Inflammatory macrophage (primary cell): Measurements from ENCODE around the gene SHC2.
"Not testable (repeated sequence)": the region's sequence is repeated elsewhere in the genome, so short reads cannot be mapped to it uniquely, and the experiment has no call there.

Experiments
- DNase-seq, 2 donors: peaks; one replicate each; pipeline ENCODE4 v3.0.0-alpha.2; 2020 to 2022

The SHC2 gene

DNA sequence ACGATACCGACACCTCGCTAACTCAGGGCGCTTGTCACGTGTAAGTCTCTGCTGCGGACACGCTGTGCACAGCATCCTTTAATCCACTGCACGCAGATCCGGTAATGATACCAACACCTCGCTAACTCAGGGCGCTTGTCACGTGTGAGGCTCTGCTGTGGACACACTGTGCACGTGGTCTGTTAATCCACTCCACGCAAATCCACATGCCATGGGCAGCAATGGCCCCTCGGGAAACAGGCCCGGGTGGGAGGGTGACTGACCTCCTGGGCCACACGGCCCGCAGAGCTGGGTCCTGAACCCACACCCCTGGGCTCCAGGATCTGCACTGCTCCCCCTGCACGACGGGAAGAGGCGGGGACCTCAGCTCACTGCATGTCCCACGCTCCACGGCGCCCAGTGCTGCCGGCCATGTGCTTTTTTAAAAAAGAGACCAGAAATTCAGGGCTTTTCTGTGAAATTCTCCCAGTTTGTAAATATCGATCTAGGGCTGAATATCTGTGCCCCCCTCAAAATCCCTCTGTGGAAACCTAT, 16.1 kb downstream of the SHC2 start:
- no peak for DNase-seq

DNA sequence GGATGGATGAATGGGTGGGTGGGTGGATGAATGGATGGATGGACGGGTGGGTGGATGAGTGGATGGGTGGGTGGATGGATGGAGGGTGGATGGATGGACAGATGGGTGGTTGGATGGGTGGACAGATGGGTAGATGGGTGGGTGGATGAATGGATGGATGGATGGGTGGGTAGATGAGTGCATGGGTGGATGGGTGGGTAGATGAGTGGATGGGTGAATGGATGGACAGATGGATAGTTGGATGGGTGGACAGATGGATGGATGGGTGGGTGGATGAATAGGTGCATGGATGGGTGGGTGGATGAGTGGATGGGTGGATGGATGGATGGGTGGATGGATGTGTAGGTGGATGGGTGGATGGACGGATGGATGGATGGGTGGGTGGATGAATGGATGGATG, 17.8 kb downstream of the SHC2 start:
- DNase-seq, result no peak

DNA sequence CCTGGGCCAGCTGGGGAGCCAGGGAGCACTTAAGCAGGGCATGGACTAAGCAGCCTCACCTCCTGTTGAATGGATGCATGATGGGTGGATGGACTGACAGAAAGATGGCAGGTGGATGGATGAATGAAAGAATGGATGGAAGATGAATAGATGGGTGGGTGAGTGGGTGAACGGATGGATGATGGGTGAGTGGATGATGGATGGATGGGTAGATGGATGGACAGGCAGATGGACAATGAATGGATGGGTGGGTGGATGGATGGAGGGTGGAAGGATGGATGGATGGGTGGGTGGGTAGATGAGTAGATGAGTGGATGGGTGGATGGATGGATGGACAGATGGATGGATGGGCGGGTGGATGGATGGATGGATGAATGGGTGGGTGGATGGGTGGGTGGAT, 18.7 kb downstream of the SHC2 start:
- DNase-seq, result no peak

DNA sequence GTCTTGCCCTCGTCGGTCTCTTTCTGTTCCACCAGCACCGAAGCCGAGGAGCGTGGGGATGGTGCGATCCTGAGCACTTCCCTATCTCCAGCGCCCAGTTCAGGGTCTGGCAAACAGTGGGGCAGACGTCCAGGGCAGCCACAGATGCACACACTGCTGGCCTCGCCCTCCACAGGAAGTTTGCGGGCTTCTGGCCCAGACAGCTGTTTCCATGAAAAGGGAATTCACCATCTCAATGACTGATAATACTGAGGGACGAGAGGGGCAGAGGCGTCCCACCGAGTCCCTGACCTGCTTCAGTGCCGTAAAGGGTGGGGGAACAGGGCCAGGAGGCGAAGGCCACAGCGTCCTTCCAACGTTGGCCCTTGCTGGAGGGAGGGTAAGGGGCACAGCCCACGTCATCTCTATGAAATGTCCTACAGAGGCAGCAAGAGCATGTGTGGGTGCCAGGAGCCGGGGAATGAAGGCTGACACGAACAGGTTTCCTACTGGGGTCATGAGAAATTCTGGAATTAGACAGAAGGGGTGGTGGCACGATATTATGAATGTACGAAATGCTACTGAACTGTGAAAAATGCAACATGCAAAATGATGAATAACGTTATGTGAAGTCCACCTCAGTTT, 19.5 kb downstream of the SHC2 start:
- no peak for DNase-seq

DNA sequence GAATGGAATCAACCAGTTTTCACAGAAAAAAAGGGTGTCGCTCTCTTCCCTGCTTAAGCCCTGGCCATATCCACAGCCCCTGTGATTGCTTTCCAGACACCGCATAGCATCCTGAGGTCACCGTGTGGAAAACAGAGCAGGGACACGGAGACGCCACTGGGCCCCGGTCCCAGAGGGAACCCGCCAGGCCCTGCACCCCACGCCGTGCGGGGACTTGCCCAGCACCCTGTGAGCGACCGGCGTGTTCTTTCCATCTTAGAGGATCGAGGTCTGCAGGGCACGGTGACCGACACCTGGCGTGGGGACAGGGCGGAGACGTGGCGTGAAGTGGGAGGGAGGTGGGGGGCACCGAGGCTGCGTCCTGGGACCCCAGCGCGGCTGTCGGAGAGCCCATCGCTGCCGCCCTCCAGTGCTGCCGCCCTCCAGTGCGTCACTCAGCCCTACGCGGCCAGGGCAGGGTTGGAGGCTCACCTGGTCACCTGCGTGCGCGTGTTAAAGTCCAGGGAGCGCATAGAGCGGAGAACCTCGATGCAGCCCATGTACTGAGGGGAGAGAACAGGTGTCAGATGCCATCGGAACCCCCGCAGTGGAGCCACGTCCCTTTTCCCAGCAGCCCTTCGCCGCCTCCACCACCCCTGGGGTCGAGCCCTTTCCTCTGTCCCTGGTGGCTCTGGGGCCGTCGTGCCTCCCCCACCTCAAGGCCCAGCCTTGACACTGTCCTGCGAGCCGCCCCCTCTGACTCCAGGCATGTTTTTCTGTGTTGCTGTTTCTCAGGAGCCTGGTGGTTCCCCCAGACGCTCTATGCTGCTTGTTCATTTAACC, 20.2 kb downstream of the SHC2 start:
- DNase-seq, result no peak

DNA sequence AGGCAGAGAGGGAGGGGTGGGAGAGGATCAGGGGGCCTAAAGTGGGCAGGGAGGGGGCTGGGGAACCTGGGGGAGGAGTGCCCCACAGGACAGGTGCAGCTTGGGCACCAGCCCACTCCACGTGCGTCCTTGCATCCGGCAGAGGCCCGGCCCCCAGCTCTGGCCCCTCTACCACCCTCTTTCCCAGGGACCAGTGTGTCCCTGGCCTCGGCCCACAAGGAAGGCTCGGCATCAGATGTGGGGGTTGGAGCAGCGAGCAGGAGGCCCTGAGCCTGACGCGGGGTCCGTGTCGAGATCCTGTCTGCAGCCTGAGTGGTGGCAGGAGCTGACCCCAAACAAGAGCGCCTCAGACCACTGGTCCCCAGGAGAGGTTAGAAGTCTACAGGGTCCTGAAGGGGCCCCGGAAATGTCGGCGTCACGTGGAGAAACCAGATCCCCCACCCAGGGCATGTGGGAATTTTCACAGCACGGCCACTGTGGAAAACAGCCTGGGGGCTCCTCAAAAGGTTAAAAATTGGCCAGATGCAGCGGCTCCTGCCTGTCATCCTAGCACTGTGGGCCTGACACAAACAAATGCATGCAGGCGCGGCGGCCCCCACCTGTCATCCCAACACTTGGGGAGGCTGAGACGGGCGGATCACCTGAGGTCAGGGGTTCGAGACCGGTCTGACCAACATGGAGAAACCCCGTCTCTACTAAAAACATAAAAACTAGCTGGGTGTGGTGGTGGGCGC, 21.5 kb downstream of the SHC2 start:
- no peak for DNase-seq

DNA sequence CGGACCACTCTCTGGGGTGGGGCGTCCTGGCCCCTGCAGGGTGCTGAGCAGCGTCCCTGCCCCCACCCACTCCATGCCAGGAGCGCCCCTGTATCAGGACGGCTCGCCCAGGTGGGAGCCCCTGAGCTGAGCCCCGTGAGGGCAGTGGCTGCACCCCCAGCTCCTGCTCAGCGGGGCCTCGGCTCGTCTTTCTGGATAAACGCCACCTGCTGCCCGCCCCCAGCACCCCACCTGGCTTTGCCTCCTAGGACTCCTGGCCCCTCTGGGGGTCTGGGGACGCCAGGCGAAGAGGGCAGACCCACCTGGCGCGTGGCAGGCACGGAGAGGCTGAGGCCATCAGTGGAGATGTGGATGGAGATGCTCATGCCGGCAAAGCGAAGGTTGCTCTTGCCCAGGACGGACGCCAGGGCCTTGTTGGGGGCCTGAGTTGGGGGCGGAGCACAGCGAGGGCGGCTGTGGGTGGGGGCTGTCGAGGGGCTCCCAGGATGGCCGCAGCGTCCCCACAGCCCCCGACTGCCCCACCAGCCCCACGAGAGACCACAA, 22.3 kb downstream of the SHC2 start:
- no peak for DNase-seq

DNA sequence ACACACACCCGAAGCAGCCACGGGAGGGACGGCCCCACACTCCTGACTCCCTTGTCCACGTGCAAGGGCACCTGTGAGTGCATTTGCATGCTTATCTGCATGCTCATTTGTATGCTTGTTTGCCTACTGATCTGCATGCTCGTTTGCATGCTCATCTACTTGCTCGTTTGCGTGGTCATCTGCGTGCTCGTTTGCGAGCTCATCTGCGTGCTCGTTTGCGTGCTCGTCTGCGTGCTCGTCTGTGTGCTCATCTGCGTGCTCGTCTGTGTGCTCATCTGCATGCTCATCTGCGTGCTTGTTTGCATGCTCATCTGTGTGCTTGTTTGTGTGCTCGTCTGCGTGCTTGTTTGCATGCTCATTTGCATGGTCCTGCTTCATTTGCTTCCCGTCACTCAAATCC, 23.8 kb downstream of the SHC2 start:
- DNase-seq, result no peak

DNA sequence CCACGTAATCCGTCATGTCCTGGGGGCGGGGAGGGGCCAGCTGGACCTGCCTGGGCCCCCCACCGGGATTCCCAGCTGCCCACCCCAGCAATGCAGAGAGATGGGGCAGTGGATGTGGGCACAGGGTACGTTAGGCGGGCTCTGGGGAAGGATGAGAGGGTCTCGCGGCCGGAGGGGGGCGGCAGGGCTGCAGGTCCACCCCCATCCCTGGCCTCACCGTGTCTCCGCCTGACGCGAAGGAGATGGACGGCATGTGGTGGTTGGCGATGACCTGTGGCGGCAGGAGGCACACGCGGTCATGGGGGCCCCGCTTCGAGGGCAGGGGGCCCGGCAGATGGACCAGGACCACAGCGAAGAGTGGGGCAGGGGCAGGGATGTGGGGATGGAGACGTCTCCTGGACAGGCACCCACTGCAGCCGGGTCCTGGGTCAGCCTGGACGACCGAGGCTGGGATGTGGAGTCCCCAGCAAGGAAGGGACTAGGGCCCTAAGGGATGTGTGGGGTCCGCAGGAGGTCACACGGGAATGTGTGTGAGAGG, 24.4 kb downstream of the SHC2 start:
- DNase-seq, result no peak

DNA sequence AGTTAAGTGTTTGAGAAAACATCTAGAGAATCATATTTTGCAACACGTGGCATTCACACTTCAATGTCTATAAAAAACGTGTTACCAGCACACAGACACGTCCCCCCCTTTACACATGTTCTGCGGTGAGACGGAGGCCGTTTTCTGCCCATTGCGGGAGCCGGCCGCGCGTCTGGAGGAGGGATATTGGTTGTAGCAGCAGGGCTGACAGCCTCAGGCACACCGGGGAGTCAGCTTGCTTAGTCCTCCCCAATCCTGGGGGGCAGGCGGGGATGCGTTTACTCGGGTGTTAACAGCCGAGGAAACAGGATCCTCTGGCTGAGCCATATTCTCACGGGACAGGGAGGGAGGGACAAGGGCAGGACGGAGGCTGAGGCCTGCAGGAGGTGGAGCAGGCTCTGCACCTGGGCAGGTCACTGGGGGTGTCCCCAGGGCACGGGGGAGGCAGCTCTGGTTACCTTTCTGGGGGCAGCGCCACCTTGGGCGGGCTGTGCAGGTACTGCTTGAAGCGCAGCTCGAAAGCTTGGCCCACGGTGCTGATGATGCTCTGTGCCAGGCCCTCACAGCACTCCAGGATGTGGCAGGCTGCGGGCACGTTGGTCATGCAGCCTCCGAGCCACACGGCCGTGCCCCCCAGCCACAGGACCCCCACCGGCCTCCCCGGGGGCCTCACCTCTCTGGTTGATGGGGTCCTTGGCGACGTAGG, 25.0 kb downstream of the SHC2 start:
- no peak for DNase-seq

DNA sequence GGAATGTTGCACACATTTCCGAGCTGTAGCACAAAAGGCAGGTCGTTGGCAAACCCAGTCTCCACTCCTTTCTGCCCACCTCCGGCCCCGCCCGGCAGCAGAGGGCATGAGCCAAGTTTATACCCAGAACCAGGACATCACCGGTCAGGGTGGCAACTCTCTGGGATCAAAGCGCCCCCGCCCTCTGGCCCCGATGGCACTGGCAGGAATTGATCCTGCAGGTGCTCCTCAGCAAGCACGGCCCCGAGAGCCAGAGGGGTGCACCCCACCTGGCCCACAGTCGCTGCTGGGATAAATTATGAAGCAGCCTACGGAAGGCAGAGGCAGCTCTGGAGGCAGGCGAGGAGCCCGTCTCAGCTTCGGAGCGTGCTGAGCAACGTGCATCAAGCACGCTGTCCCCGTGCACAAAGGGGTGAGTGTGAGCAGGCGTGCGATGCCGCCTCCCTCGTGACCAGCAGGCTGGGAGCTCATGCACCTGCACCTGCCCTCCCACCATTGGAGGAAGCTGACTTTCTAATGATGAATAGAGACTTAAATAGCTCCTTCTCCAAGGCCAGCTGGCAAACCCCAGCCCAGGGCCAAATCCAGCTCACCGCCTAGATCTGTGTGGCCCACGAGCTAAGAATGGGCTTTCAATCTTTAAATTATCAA, 25.7 kb downstream of the SHC2 start:
- DNase-seq, result no peak

DNA sequence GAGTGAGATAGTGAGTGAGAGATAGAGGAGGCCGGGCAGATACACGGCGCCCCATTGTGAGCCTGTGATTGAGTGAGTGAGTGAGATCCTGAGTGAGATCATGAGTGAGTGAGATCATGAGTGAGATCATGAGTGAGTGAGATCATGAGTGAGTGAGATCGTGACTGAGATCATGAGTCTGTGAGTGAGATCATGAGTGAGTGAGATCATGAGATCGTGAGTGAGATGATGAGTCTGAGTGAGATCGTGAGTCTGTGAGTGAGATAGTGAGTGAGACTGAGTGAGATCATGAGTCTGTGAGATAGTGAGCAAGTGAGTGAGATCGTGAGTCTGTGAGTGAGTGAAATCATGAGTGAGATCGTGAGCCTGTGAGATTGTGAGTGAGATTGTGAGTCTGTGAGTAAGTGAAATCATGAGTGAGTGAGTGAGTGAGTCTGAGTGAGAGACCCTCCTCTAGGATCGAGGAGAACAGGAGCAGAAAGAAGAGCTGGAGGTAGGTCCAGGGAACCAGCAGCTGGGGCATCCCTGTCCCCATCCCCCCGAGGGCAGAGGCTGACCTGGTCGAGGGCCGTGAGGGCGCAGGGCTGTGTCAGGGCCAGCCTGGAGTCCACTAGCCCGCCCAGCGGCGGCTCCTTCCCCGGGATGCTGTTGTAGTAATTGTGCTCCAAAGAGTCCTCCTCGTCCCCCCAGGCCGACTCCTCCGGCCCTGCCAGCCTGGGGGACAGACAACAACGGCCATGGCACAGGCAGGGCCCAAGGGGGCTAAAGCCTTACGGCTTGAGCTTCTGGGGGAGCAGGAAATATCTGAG, 26.5 kb downstream of the SHC2 start:
- no peak for DNase-seq

DNA sequence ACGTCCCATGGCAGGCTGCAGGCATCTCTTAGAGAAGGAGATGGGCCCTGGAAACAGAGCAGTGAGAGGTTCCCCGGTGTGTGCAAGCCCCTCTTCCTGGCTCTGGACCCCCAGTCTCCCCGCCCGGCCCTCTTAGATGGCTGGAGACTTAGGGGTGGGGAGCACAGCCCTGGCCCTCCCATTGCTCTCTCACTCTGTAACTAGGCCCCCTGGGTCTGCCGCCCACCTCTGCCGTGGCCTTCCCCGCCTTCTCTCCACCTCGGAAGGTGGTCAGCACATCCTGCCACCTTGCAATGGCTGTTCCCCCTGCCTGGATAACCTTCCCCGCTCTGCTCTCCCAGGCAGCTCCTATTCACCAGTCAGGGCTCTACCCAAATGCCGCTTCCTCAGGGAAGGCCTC, 30.1 kb downstream of the SHC2 start:
- no peak for DNase-seq

DNA sequence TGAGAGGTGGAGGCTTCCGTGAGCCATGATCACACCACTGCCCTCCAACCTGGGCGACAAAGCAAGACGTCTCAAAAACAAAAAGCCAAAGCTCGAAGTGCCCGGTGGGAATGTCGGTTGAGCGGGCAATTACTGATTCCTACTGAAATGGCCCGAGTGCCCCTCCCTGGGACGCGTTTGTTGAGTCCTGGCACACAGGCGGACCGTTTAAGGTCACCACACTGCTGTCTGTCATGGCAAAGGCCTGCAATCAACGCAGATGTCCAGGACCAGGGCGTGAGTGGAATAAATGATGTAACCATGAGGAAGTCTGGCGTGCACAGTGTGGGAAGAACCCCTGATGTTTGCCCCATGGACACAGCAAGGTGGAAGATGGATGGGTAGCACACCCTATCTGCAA, 32.7 kb downstream of the SHC2 start:
- DNase-seq, result no peak

DNA sequence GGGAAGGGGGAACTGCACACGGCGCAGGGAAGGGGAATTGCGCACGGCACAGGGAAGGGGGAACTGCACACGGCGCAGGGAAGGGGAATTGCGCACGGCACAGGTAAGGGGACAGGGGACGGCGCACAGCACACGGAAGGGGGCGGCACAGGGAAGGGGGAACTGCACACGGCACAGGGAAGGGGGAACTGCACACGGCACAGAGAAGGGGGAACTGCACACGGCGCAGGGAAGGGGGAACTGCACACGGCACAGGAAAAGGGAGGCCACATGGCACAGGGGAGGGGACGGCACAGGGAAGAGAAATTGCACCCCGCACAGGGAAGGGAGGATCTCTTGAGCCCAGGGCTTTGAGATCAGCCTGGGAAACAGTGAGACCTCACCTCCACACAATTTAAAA, 33.2 kb downstream of the SHC2 start:
- DNase-seq, result not testable (repeated sequence)

DNA sequence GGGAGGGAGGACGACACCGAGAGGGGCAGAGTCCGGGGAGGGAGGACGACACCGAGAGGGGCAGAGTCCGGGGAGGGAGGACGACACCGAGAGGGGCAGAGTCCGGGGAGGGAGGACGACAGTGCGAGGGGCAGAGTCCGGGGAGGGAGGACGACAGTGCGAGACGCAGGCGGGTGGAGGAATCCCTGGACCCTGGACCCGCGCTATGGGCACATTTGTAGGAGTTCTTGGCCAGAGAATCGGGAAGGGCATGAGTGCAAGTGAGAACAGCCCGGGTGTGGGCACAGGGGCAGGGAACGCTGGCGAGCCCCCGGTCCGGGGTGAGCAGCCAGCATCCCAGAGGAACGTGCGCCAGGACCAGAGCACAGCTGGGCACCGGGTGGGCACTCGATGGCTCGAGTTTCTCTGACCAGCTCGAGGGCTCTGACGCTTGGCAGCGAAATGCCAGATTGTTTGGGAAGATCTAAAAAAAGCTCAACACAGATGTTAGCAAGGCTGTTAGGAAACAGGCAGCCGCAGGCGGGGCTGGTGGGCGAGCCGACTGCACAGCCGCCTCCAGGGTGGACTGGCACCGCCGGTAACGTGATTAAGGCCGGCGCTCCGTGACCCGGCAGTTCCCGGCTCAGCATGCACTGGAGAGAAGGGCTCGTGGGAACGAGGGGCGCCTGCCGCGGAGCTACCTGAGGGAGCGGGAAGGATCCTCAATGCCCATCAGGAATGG, 33.9 kb downstream of the SHC2 start:
- no peak for DNase-seq

DNA sequence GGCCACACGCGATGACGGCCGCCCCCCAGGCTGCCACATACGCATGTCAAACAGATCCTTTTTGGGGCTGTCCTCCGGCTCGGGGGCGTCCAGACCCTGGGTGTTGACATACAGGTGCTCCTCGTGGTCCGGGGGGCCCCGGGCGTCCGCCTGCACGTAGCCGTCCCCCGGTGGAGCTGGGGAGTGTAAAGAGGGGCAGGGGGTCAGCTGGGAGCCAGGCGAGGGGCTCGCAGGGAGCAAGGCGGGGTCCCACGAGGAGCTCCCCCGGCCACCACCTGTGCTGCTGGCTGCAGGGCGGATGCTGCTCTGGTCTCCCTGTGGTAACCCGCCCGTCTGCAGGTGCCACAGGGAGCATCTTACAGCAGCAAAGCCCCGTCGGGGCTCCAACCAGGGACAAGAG, 35.8 kb downstream of the SHC2 start:
- DNase-seq, result no peak

DNA sequence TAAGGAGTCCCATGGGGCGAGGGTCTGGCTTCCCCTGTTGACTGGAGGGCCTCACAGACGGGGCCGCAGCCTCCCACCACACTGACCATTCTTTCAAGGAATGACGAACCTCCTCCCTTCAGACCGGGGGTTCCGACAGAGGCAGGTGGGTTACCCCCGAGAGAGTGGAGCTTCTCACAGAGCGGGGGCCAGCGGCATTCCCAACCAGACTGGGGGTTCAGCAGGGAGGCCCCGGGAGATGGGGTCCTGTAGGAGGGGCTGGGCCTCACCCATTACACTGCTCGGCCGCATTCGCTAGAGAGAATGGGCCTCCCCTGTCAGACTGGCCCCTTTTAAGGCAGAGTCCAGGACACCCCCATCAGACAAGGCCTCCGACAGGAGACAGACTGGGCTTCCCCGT, 36.3 kb downstream of the SHC2 start:
- DNase-seq, result no peak

DNA sequence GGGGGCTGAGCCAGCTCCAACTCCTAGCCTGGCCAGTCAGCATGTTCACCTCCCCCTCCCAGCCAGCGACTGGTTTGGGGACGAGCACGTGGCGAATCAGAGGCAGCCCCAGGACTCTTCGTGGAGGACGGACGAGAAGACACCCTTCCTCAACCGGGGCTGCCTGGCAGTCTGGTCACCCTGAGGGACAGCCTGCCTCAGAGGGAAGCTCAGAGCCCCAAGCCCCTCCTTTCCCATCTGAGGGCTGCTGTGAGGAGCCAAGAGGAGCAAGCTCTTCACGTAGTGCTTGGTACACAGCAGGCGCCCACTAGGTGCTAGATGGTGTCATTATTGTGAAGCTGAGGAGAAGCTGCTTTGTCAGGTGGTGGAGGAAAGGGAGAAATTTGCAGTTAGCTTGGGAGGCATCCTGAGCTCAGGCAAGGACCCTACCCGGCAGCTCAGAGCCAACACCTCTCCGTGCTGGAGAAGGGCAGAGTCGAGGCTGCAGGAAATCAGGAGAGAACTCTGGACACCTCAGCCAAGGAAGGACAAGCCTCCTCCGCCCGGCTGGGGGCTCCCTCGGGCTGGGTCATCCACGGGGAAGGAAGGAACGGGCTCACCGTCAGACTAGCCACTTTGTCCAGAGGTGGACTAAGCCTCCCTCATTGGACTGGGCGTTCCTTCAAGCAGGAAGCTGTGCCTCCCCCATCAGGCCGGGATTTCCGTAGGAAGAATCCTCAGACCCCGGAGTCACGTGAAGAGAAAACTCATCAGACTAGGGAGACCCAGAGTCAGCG, 37.0 kb downstream of the SHC2 start:
- no peak for DNase-seq

DNA sequence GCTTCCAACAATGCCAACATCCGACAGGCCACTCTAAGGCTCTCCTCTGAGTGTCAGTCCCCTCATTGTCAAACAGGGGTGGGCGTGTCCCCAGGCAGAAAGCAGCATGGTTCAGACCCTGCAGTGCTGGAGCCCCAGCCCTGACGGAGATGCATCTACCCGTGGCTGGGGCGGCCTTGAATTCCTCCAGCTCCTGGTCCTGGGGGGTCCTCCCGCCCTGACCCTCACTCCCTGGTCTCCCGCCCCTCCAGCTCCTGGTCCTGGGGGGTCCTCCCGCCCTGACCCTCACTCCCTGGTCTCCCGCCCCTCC, 38.0 kb downstream of the SHC2 start:
- DNase-seq, result not testable (repeated sequence)
